WTC11 (cell line): ENCODE measurements around the gene EXOSC1.

Source experiments
- CBFB ChIP-seq: sonication (generic); formaldehyde crosslinking; IDR thresholded peaks from 2 replicates; pipeline ENCODE4 v1.8.1; 2022; ENCODE audit warnings: mild to moderate bottlenecking, low read depth, missing genetic modification reagents
- FOXP4 ChIP-seq: sonication (generic); formaldehyde crosslinking; IDR thresholded peaks from 2 replicates; pipeline ENCODE4 v1.8.0; 2022; ENCODE audit warnings: mild to moderate bottlenecking, missing genetic modification reagents
- MYBL2 ChIP-seq: sonication (generic); formaldehyde crosslinking; IDR thresholded peaks from 2 replicates; pipeline ENCODE4 v1.8.1; 2023; ENCODE audit warnings: mild to moderate bottlenecking, moderate library complexity, missing genetic modification reagents
- TEAD4 ChIP-seq: sonication (generic); formaldehyde crosslinking; IDR thresholded peaks from 2 replicates; pipeline ENCODE4 v1.8.0; 2022; ENCODE audit warnings: mild to moderate bottlenecking, missing genetic modification reagents
- ZNF121 ChIP-seq: sonication (generic); formaldehyde crosslinking; IDR thresholded peaks from 2 replicates; pipeline ENCODE4 v1.8.0; 2023; ENCODE audit warnings: missing genetic modification reagents
- ZSCAN18 ChIP-seq: fragments of 250-450 bp; sonication (Bioruptor Pico); IDR thresholded peaks from 2 replicates; pipeline ENCODE4 v2.1.2; 2022; ENCODE audit warnings: mild to moderate bottlenecking, moderate library complexity
- TF ChIP-seq, protein P1 (sequence below): sonication (generic); formaldehyde crosslinking; conservative IDR thresholded peaks from 2 replicates; pipeline ENCODE4 v1.8.1; 2022; ENCODE audit warnings: mild to moderate bottlenecking, missing genetic modification reagents

DNA sequence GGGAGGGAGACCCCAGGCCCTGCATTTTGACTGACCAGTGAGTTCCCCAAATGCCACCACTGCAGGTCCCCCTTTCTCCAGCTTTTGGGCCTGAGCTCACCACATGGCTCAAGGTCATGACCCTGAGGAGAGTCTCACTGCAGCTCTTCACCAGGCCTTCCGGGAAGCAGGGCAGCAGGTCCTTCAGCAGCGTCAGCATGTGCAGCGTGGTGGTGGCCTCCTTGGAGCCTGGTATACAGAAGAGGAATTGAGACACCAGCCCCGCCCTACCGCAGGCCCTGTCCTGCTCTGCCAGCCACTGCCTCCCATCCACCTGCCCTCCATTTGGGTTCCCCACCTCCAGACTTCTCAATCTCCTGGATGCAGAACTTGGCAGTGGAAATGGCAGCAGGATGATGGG is 57.7 kb downstream of the EXOSC1 start:
- no peak for TF ChIP-seq ZSCAN18 (CRISPR knock-in tag)
- no peak for TF ChIP-seq CBFB (CRISPR knock-in tag)
- no peak for TF ChIP-seq TEAD4 (CRISPR knock-in tag)
- TF ChIP-seq FOXP4: no peak
- TF ChIP-seq ZNF121 (CRISPR knock-in tag): no peak
- TF ChIP-seq MYBL2 (CRISPR knock-in tag): no peak
- TF ChIP-seq, protein P1, sequence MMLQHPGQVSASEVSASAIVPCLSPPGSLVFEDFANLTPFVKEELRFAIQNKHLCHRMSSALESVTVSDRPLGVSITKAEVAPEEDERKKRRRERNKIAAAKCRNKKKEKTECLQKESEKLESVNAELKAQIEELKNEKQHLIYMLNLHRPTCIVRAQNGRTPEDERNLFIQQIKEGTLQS: no peak
